Sigmoid colon (tissue), 4 donors: ENCODE measurements around the gene DOCK3.

Source experiments
- CTCF ChIP-seq, 4 experiments: fragments of 450-650 bp in 3 of 4; fragments of 200-600 bp in 1 of 4; IDR thresholded peaks; one replicate each; pipeline ENCODE4 v1.5.1; 2016 to 2019; ENCODE audit warnings: antibody characterized with exemption in 4 of 4, mild to moderate bottlenecking in 3 of 4, moderate library complexity in 2 of 4
- EP300 ChIP-seq, 4 donors: sonication (generic); formaldehyde crosslinking; IDR thresholded peaks; one replicate each; pipeline ENCODE4 v1.6.1; 2017; ENCODE audit warnings: antibody characterized with exemption in 4 of 4
- POLR2A ChIP-seq, 2 donors: fragments of 450-650 bp; IDR thresholded peaks; one replicate each; pipeline ENCODE4 v1.6.1; 2016; ENCODE audit warnings: antibody characterized with exemption in 2 of 2, mild to moderate bottlenecking in 2 of 2, moderate library complexity in 2 of 2
- POLR2AphosphoS5 ChIP-seq, 4 donors: sonication (generic); formaldehyde crosslinking; IDR thresholded peaks; one replicate each; pipeline ENCODE4 v1.6.1; 2017; ENCODE audit warnings: antibody characterized with exemption in 4 of 4

- no peak for TF ChIP-seq CTCF (IDR thresholded peaks at IDR 0.05)
- TF ChIP-seq POLR2A (IDR thresholded peaks at IDR 0.05): no peak
- TF ChIP-seq POLR2AphosphoS5 (IDR thresholded peaks at IDR 0.05): no peak
- TF ChIP-seq EP300 (IDR thresholded peaks at IDR 0.05): no peak
Measured at GRCh38 chr3:51353691-51354090, 679.0 kb downstream of the DOCK3 start.
